Thyroid gland (tissue), 4 donors: ENCODE results near the gene AKNAD1. TPM values are rescaled to one million over a fixed set of nuclear protein-coding genes. Genes with fewer than 3 reads are reported as not detected.

Source experiments
- DNase-seq, 2 donors: peaks; one replicate each; pipeline ENCODE4 v3.0.0-alpha.2; 2019
- H3K27ac ChIP-seq, 3 donors: fragments of 200-600 bp; sonication (generic); 1 replicate in 2 of 3; 2 replicates in 1 of 3; pipeline ENCODE4 v1.5.1; 2016 to 2019; ENCODE audit warnings: mild to moderate bottlenecking in 1 of 3, moderate library complexity in 1 of 3
- H3K27me3 ChIP-seq: fragments of 200-600 bp; sonication (generic); one replicate; pipeline ENCODE4 v1.5.1; 2019
- H3K36me3 ChIP-seq, 2 donors: fragments of 200-600 bp; sonication (generic); one replicate each; pipeline ENCODE4 v1.5.1; 2016 to 2019
- H3K4me1 ChIP-seq, 2 donors: fragments of 200-600 bp; sonication (generic); one replicate each; pipeline ENCODE4 v1.5.1; 2017 to 2019
- H3K4me3 ChIP-seq, 3 donors: fragments of 200-600 bp; sonication (generic); replicated peaks in 1 of 3; 1 replicate in 2 of 3; 2 replicates in 1 of 3; pipeline ENCODE4 v1.5.1; 2016; ENCODE audit warnings: mild to moderate bottlenecking in 1 of 3
- H3K9me3 ChIP-seq: fragments of 200-600 bp; sonication (generic); one replicate; pipeline ENCODE4 v1.5.1; 2017
- POLR2A ChIP-seq, 2 donors: fragments of 450-650 bp; IDR thresholded peaks; one replicate each; pipeline ENCODE4 v1.6.1; 2017; ENCODE audit warnings: antibody characterized with exemption in 2 of 2, mild to moderate bottlenecking in 2 of 2, moderate library complexity in 1 of 2
- WGBS, 2 donors: methylation state at CpG; one replicate each; pipeline ENCODE4 v1.1.5; 2017; 5-methylcytosine and 5-hydroxymethylcytosine counted together
- intact Hi-C: fragments of 100-400 bp; cut with DNase I; formaldehyde crosslinking; loops from one replicate; pipeline ENCODE4 v1.15.1; 2023
- total RNA-seq, 4 donors: library from RNA; depleted of rRNA; stranded (reverse); fragments of >200 nt; gene quantifications; one replicate each; pipeline ENCODE4 v1.2.3, GENCODE V29; 2016
- TF ChIP-seq, protein P1 (sequence below), 6 experiments: fragments of 200-600 bp in 3 of 6; fragments of 450-650 bp in 3 of 6; sonication (generic) in 3 of 6; IDR thresholded peaks; one replicate each; pipeline ENCODE4 v1.5.1; 2016 to 2019; ENCODE audit warnings: antibody characterized with exemption in 6 of 6, mild to moderate bottlenecking in 2 of 6, inconsistent platforms in 1 of 6, moderate library complexity in 1 of 6

AKNAD1 gene
- total RNA-seq, 4 donors from 2014 or later, result 6.2 TPM; not detected in 3

DNA sequence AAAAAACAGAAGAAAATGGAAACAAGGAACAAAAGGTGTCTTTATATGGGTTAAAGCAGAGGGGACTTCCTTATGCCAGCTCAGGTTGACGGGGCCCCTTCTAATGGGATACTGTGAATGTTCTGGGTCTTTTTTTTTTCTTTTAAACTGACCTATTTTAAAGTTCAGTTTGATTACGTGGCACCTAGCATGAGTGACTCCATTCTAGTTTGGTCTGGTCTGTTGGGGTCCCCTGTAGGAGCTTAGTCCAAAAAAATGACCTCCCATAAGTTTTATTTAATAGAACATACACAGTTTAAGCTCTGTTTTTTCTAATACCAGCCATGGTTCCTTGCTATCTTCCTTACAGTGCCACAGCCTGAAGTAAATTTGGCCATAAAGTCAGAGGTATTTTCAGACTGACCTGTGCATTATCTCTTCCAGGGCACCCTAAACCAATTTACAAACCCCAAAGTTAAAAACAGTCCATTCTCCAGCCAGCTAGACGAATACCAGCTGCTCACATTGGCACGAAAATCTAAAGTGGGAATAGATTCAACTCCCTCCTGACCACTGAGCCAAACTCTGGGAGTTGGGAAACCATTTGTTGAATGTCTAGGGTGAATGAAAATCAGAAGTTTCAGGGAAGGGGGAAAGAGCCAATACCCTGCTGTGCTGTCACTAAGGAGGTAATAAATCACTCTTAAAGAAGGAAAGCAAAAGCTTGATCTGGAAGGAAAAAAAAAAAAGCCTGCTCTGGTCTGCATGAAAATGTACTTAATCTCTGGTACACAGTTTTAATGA, 42.4 kb downstream of the AKNAD1 start:
- H3K27me3 ChIP-seq, result no peaks in the 10 kb centered on the region
- H3K4me1 ChIP-seq, result peaks cover 0 to 6% of the 10 kb centered on the region in 2 donors
- intact Hi-C loops, result no loop called here
- H3K27ac ChIP-seq, result no peak overlapping the region
- WGBS, 2 donors, result 57 to 58% methylated on average over 4 of the region's 4 CpGs
- no peak for DNase-seq
- TF ChIP-seq, protein P1, sequence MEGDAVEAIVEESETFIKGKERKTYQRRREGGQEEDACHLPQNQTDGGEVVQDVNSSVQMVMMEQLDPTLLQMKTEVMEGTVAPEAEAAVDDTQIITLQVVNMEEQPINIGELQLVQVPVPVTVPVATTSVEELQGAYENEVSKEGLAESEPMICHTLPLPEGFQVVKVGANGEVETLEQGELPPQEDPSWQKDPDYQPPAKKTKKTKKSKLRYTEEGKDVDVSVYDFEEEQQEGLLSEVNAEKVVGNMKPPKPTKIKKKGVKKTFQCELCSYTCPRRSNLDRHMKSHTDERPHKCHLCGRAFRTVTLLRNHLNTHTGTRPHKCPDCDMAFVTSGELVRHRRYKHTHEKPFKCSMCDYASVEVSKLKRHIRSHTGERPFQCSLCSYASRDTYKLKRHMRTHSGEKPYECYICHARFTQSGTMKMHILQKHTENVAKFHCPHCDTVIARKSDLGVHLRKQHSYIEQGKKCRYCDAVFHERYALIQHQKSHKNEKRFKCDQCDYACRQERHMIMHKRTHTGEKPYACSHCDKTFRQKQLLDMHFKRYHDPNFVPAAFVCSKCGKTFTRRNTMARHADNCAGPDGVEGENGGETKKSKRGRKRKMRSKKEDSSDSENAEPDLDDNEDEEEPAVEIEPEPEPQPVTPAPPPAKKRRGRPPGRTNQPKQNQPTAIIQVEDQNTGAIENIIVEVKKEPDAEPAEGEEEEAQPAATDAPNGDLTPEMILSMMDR (IDR thresholded peaks at IDR 0.05), result no peak
- no peak for TF ChIP-seq POLR2A (IDR thresholded peaks at IDR 0.05)
- H3K4me3 ChIP-seq, result no peak overlapping the region
- peaks cover 0 to 6% of the 10 kb centered on the region in 2 donors for H3K36me3 ChIP-seq
- no peaks in the 10 kb centered on the region for H3K9me3 ChIP-seq

DNA sequence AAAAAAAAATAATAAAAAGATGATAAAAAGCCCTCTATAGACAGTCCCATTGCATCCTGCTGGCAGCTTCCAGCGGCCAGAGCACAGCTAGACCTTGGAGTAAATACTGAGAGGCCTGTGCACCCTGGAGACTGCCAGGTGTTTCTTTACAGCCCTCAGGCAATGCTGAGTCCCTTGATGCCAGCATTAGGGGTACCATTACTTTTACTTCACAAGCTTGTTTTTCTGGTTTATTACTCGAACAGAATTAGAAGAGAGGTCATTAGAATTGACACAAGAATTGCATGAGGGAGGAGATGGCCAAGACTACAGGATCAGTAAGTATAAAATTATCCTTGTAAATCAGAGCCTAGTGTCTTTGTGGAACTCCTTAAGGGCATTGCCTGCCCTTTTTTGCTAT, 43.6 kb downstream of the AKNAD1 start:
- H3K9me3 ChIP-seq, result no peaks in the 10 kb centered on the region
- intact Hi-C loops, result no loop called here
- H3K36me3 ChIP-seq, result peaks cover 0 to 10% of the 10 kb centered on the region in 2 donors

DNA sequence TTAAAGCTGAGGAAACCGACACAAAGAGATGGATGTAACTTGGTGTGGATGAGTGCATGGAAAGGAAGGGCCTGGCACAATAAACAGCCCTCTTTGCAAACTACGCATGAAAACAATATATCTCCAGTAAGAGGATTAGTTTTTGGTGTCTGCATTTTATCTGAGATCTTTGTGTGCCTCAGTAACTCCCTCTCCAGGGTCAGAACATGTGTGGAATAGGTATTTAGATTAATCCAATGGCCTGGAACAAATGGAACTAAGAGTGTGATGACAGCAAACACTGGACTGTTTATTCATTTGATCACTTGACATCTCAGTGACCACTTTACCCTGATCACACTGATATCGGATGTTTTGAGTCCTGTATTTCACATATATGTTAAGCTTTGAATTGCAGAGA, 45.3 kb downstream of the AKNAD1 start:
- intact Hi-C loops, result no loop called here
- H3K27me3 ChIP-seq, result no peaks in the 10 kb centered on the region

More for the DNA sequence above, 43.6 kb downstream of the AKNAD1 start:
- no peak for TF ChIP-seq POLR2A (IDR thresholded peaks at IDR 0.05)
- TF ChIP-seq, protein P1 (IDR thresholded peaks at IDR 0.05), result no peak
- DNase-seq, result no peak
- Histone ChIP-seq H3K4me1 (peaks cover 0 to 6% of the 10 kb centered on the region in 2 donors), H3K27me3 (no peaks in the 10 kb centered on the region), H3K4me3 (no peak overlapping the region), H3K27ac (no peak overlapping the region)
- WGBS, 2 donors, result 77 to 81% methylated on average over 2 of the region's 2 CpGs

DNA sequence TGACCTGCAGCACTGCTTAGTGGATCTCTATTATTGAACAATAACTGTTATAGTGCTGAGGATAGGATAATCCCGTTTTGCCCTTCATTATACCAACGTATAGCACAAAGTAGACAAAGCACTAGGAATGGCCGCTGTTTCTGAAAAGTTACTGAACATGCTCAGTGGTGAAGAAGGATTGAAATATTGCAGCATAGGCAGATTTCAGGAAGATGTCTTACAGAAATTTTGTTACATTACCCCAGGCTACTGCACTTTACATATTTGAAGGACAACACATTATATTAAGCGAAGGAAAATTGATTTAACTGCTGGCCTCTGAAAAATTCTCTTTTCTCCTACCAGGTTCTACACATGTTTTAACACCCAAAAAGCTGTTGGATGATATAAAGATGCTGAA, 48.5 kb downstream of the AKNAD1 start:
- TF ChIP-seq, protein P1 (IDR thresholded peaks at IDR 0.05), result no peak
- TF ChIP-seq POLR2A (IDR thresholded peaks at IDR 0.05), result no peak
- H3K27me3 ChIP-seq, result no peaks in the 10 kb centered on the region
- no peak overlapping the region for H3K27ac ChIP-seq
- no peaks in the 10 kb centered on the region for H3K9me3 ChIP-seq
- H3K4me1 ChIP-seq, result no peaks in the 10 kb centered on the region
- DNase-seq, result no peak
- H3K36me3 ChIP-seq, result peaks cover 24 to 32% of the 10 kb centered on the region in 2 donors
- H3K4me3 ChIP-seq, result no peak overlapping the region
- intact Hi-C loops, result no loop called here
- 91 to 92% methylated on average over 4 of the region's 4 CpGs for WGBS, 2 donors

More for the DNA sequence above, 45.3 kb downstream of the AKNAD1 start:
- Histone ChIP-seq H3K4me1 (peaks cover 0 to under 1% of the 10 kb centered on the region in 2 donors), H3K4me3 (no peak overlapping the region), H3K9me3 (no peaks in the 10 kb centered on the region), H3K36me3 (peaks cover 8 to 24% of the 10 kb centered on the region in 2 donors), H3K27ac (no peak overlapping the region)
- TF ChIP-seq, protein P1 (IDR thresholded peaks at IDR 0.05), result no peak
- TF ChIP-seq POLR2A (IDR thresholded peaks at IDR 0.05), result no peak
- no peak for DNase-seq
- WGBS, 2 donors, result 89 to 94% methylated on average over 3 of the region's 3 CpGs

DNA sequence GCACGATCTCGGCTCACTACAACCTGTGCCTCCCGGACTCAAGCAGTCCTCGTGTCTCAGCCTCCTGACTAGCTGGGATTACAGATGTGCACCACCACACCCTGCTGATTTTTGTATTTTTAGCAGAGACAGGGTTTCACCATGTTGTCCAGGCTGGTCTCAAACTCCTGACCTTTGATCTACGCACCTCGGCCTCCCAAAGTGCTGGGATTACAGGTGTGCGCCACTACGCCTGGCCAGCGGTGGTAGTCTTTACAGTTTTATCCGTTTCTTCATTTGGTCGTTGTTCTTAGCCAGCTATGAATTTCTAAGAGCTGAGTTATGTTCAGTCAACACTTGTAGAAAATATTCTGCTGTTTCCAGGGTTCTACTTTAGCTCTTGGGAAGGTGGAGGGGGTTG, 53.3 kb downstream of the AKNAD1 start:
- TF ChIP-seq, protein P1 (IDR thresholded peaks at IDR 0.05), result no peak
- TF ChIP-seq POLR2A (IDR thresholded peaks at IDR 0.05), result no peak
- no peak for DNase-seq
- Histone ChIP-seq H3K27ac (no peak overlapping the region), H3K27me3 (no peaks in the 10 kb centered on the region), H3K36me3 (peaks cover 37 to 45% of the 10 kb centered on the region in 2 donors), H3K4me1 (no peaks in the 10 kb centered on the region), H3K9me3 (no peaks in the 10 kb centered on the region), H3K4me3 (no peak overlapping the region)
- WGBS, 2 donors, result 95 to 97% methylated on average over 11 of the region's 11 CpGs
- intact Hi-C loops, result no loop called here
